ENCODE results near the gene CSRP2.

The CSRP2 gene

GRCh38 chr12:76878899-76879709 lies at the start of gene CSRP2:
Gene CSRP2, minus strand, starts transcription at chr12:76879019. Its CDS starts 12,759 bp downstream, at chr12:76866260.
- in situ Hi-C loops (cut with MboI; ENCODE audit: low sequenced_read_pairs, unreplicated experiment), result no loop called here
- peak; percentile 3 for TF ChIP-seq CTCF (IDR thresholded peaks at IDR 0.05; ENCODE audit: borderline replicate concordance, control extremely low read depth, extremely low read depth, insufficient read depth, missing control alignments)
- DNase-seq (ENCODE audit: low spot score), result peak; percentile 91

- TF ChIP-seq CTCF (IDR thresholded peaks at IDR 0.05; ENCODE audit: borderline replicate concordance, control extremely low read depth, extremely low read depth, insufficient read depth, missing control alignments), result peak; percentile 36
- peak; percentile 58 for DNase-seq (ENCODE audit: low spot score)
- in situ Hi-C loops (cut with MboI; ENCODE audit: low sequenced_read_pairs, unreplicated experiment), result no loop called here
Observed at GRCh38 chr12:76927170-76927784, 48.5 kb upstream of the CSRP2 start.

DNA sequence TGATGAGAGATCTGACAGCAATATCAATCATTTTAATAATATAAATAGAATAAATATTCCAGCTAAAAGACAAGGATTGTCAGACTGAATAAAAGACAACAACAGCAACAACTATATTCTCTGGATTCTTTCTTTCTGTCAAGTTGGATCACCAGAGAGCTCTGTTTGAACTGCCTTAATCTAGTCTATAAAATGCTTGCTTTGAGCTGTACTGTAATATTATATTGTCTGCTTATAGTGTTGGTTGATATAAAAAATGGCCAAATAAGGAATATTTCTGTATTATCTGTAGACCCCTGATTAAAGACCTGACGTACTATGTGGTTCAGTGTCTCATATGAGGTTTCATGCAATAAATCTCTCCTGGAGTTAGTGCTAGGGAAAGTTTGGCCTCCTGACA lies 46.3 kb upstream of the CSRP2 start:
- TF ChIP-seq CTCF (IDR thresholded peaks at IDR 0.05; ENCODE audit: borderline replicate concordance, control extremely low read depth, extremely low read depth, insufficient read depth, missing control alignments), result no peak
- DNase-seq (ENCODE audit: low spot score), result no peak
- in situ Hi-C loops (cut with MboI; ENCODE audit: low sequenced_read_pairs, unreplicated experiment), result no loop called here

GRCh38 chr12:76922866-76923265 lies 44.0 kb upstream of the CSRP2 start:
- TF ChIP-seq CTCF (IDR thresholded peaks at IDR 0.05; ENCODE audit: borderline replicate concordance, control extremely low read depth, extremely low read depth, insufficient read depth, missing control alignments), result no peak
- no peak for DNase-seq (ENCODE audit: low spot score)
- in situ Hi-C loops (cut with MboI; ENCODE audit: low sequenced_read_pairs, unreplicated experiment), result no loop called here

DNA sequence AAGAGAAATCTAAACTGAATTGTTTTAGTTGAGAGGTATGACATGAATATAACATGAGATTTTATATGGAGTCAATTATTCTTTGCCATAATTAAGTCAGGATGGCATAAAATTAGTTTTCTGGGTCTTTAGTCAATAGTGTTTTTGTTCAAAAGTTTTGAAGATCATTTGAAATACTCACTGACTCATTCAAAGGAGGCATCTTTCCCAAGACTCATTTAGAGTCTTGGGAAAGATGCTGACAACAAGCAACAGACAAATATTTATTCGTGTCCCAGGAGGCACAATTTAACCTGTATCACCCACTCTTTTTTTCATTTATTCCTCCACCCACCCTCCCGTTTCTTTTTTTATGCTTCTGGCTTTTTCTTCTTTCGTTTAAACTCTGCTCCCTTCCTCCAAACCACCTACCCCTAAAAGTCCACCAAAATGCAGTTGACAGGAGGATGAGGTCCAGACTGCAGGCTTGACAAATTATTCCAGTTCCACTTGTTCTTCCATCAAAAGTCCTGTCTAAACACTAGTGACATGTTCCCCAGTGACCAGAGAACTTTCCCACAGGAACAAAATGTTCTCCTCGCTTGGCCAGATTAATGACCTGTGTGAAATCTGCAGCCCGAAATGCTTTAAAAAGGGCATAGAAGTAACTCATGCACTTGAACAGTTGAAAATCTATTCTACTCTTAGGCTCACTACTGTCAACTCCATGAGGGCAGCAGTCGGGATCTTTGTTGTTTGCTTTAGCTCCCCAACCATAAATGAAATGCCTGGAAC lies 43.3 kb upstream of the CSRP2 start:
- no peak for DNase-seq (ENCODE audit: low spot score)
- in situ Hi-C loops (cut with MboI; ENCODE audit: low sequenced_read_pairs, unreplicated experiment), result no loop called here
- no peak for TF ChIP-seq CTCF (IDR thresholded peaks at IDR 0.05; ENCODE audit: borderline replicate concordance, control extremely low read depth, extremely low read depth, insufficient read depth, missing control alignments)

DNA sequence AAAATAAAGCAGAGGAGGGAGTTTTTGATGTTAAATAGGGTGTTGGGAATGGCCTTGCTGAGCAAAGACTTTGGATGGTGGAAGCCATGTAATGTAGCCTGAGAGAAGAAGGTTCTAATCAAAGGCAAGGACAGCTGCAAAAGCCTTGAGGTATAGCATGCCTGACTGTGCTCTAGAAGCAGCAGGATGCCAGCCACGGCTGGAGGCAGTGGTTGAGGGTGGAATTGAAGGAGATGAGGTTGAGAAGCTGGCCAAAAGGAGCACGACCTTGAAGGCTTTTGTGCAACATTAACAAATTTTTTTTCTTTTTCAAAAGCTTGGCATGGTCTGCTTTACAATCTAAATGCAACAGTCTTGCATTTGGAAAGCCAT lies 42.3 kb upstream of the CSRP2 start:
- TF ChIP-seq CTCF (IDR thresholded peaks at IDR 0.05; ENCODE audit: borderline replicate concordance, control extremely low read depth, extremely low read depth, insufficient read depth, missing control alignments), result no peak
- in situ Hi-C loops (cut with MboI; ENCODE audit: low sequenced_read_pairs, unreplicated experiment), result no loop called here
- DNase-seq (ENCODE audit: low spot score), result no peak

Measured in GM13976 (cell line).